ENCODE results near the gene LRRC70.

The LRRC70 gene

GRCh38 chr5:62575489-62575888, 3.1 kb upstream of the LRRC70 start:
- DNase-seq (ENCODE audit: low read depth), result no peak

GRCh38 chr5:62576570-62577170, 1.9 kb upstream of the LRRC70 start:
- DNase-seq (ENCODE audit: low read depth), result no peak

GRCh38 chr5:62577488-62577887, 1.1 kb upstream of the LRRC70 start:
- no peak for DNase-seq (ENCODE audit: low read depth)

GRCh38 chr5:62579761-62580160, 1.1 kb downstream of the LRRC70 start:
- DNase-seq (ENCODE audit: low read depth), result no peak

GRCh38 chr5:62581836-62582597, 3.4 kb downstream of the LRRC70 start:
- no peak for DNase-seq (ENCODE audit: low read depth)

GRCh38 chr5:62584391-62584790, 5.8 kb downstream of the LRRC70 start:
- no peak for DNase-seq (ENCODE audit: low read depth)

GRCh38 chr5:62585306-62585705, 6.7 kb downstream of the LRRC70 start:
- no peak for DNase-seq (ENCODE audit: low read depth)

GRCh38 chr5:62585751-62586150, 7.1 kb downstream of the LRRC70 start:
- no peak for DNase-seq (ENCODE audit: low read depth)

GRCh38 chr5:62587737-62588136, 9.1 kb downstream of the LRRC70 start:
- DNase-seq (ENCODE audit: low read depth), result no peak

- DNase-seq (ENCODE audit: low read depth), result no peak
Observed at GRCh38 chr5:62588668-62589067, 10.0 kb downstream of the LRRC70 start.

GRCh38 chr5:62589504-62589903, 10.9 kb downstream of the LRRC70 start:
- DNase-seq (ENCODE audit: low read depth), result no peak

- no peak for DNase-seq (ENCODE audit: low read depth)
Observed at GRCh38 chr5:62590387-62590786, 11.8 kb downstream of the LRRC70 start.

GRCh38 chr5:62592558-62592957, 13.9 kb downstream of the LRRC70 start:
- no peak for DNase-seq (ENCODE audit: low read depth)

GRCh38 chr5:62593331-62593730, 14.7 kb downstream of the LRRC70 start:
- no peak for DNase-seq (ENCODE audit: low read depth)

GRCh38 chr5:62594364-62594984, 15.9 kb downstream of the LRRC70 start:
- DNase-seq (ENCODE audit: low read depth), result no peak

GRCh38 chr5:62596096-62596495, 17.5 kb downstream of the LRRC70 start:
- DNase-seq (ENCODE audit: low read depth), result no peak

GRCh38 chr5:62596691-62597090, 18.1 kb downstream of the LRRC70 start:
- DNase-seq (ENCODE audit: low read depth), result no peak

- no peak for DNase-seq (ENCODE audit: low read depth)
Observed at GRCh38 chr5:62597314-62597713, 18.7 kb downstream of the LRRC70 start.

GRCh38 chr5:62600560-62601252, 22.1 kb downstream of the LRRC70 start:
- no peak for DNase-seq (ENCODE audit: low read depth)

- no peak for DNase-seq (ENCODE audit: low read depth)
Observed at GRCh38 chr5:62603934-62604333, 25.3 kb downstream of the LRRC70 start.

GRCh38 chr5:62605638-62606037, 27.0 kb downstream of the LRRC70 start:
- no peak for DNase-seq (ENCODE audit: low read depth)

GRCh38 chr5:62606878-62607277, 28.3 kb downstream of the LRRC70 start:
- DNase-seq (ENCODE audit: low read depth), result no peak

- DNase-seq (ENCODE audit: low read depth), result no peak
Observed at GRCh38 chr5:62607615-62608014, 29.0 kb downstream of the LRRC70 start.
